HepG2 (cell line): ENCODE measurements around the gene RNLS. TPM values are rescaled to one million over a fixed set of nuclear protein-coding genes. Genes with fewer than 3 reads are reported as not detected.

Source experiments
- ATAC-seq: fragments of 200-7000 bp; cut with Tn5 transposase; 3 replicates; pipeline ENCODE4 v1.9.1; 2020; ENCODE audit warnings: mild to moderate bottlenecking, moderate library complexity
- BruUV-seq: library from RNA; stranded (reverse); fragments of 400-500 nt; replicated peaks from 2 replicates; lab custom pipeline; 2021; lab: Mats Ljungman, UMichigan
- CTCF ChIA-PET: fragments of 300-600 bp; formaldehyde crosslinking; extraction: SDS; loops from one replicate; lab custom pipeline; 2021; ENCODE audit warnings: low total read pairs, inconsistent platforms, low intra/inter-chr PET ratio; lab: Yijun Ruan, JAX
- POLR2A ChIA-PET: fragments of 350-600 bp; sonication (Branson Sonifier 250); formaldehyde crosslinking; loops from one replicate; lab custom pipeline; 2020; ENCODE audit warnings: antibody characterized with exemption, inconsistent platforms; lab: Yijun Ruan, JAX
- DNase-seq: peaks from one replicate; pipeline ENCODE4 v3.0.0-alpha.2; 2015; ENCODE audit warnings: low spot score
- FAIRE-seq: peaks from 3 replicates; lab custom pipeline; 2011; peaks lifted over from hg19 to GRCh38; lab: Jason Lieb, UNC
- H2AFZ ChIP-seq: one replicate; pipeline ENCODE4 v1.6.1; 2011; ENCODE audit warnings: low read length, inconsistent platforms
- H3K27ac ChIP-seq: fragments of 300-600 bp; 3 replicates; pipeline ENCODE4 v1.8.0; 2011; ENCODE audit warnings: mixed run types, mild to moderate bottlenecking, mixed read lengths, low read length, inconsistent platforms; ENCODE audit not compliant: insufficient read depth; ENCODE audit errors: extremely low read length
- H3K27me3 ChIP-seq, 2 experiments: fragments of 200-600 bp in 1 of 2; 2 replicates in 1 of 2; 3 replicates in 1 of 2; pipeline versions ENCODE4 v1.6.0 to v1.8.0; 2011; ENCODE audit warnings: low read length in 2 of 2, mild to moderate bottlenecking in 2 of 2, moderate library complexity in 2 of 2, inconsistent platforms in 1 of 2; ENCODE audit not compliant: insufficient read depth in 2 of 2, control insufficient read depth in 1 of 2
- H3K36me3 ChIP-seq, 2 experiments: fragments of 200-600 bp in 1 of 2; replicated peaks in 1 of 2; 2 replicates in 1 of 2; 3 replicates in 1 of 2; pipeline versions ENCODE4 v1.5.1 to v1.8.0; 2011; ENCODE audit warnings: low read length in 2 of 2, inconsistent platforms in 1 of 2; ENCODE audit not compliant: insufficient read depth in 2 of 2, control insufficient read depth in 1 of 2
- H3K4me1 ChIP-seq: 2 replicates; pipeline ENCODE4 v1.5.1; 2012; ENCODE audit warnings: low read length, inconsistent platforms; ENCODE audit not compliant: insufficient read depth
- H3K4me2 ChIP-seq: 2 replicates; pipeline ENCODE4 v1.6.0; 2011; ENCODE audit warnings: low read depth, low read length, inconsistent platforms
- H3K4me3 ChIP-seq, 3 experiments: fragments of 200-600 bp in 1 of 3; sonication (generic), shearing (Covaris generic) in 1 of 3; replicated peaks in 1 of 3; 2 replicates each; pipeline ENCODE4 v1.5.1; 2011 to 2016; ENCODE audit warnings: low read length in 3 of 3, inconsistent platforms in 2 of 3, low read depth in 2 of 3, mild to moderate bottlenecking in 2 of 3, control low read depth in 1 of 3, mixed read lengths in 1 of 3; ENCODE audit not compliant: insufficient read depth in 1 of 3
- H3K79me2 ChIP-seq: one replicate; pipeline ENCODE4 v1.6.1; 2011; ENCODE audit warnings: low read length, inconsistent platforms; ENCODE audit not compliant: insufficient read depth
- H3K9ac ChIP-seq: 2 replicates; pipeline ENCODE4 v1.6.0; 2011; ENCODE audit warnings: mild to moderate bottlenecking, low read depth, low read length, inconsistent platforms; ENCODE audit not compliant: insufficient read depth
- H3K9me3 ChIP-seq: 2 replicates; pipeline ENCODE4 v1.5.1; 2012; ENCODE audit warnings: mild to moderate bottlenecking, low read length
- H4K20me1 ChIP-seq: 2 replicates; pipeline ENCODE4 v1.6.0; 2011; ENCODE audit warnings: inconsistent platforms, mild to moderate bottlenecking, low read length, moderate library complexity; ENCODE audit not compliant: insufficient read depth
- ATAD3A ChIP-seq: sonication (generic); formaldehyde crosslinking; IDR thresholded peaks from 2 replicates; pipeline ENCODE4 v1.4.0; 2020; ENCODE audit warnings: missing genetic modification reagents
- EHMT2 ChIP-seq: fragments of 200-600 bp; sonication (generic); IDR thresholded peaks from 2 replicates; pipeline ENCODE4 v1.7.0; 2017; ENCODE audit warnings: antibody characterized with exemption, low read depth, low read length, borderline replicate concordance
- GATA4 ChIP-seq: sonication (generic); IDR thresholded peaks from 2 replicates; pipeline ENCODE4 v1.6.1; 2016; ENCODE audit warnings: antibody characterized with exemption, low read depth, borderline replicate concordance
- GZF1 ChIP-seq: sonication (generic); formaldehyde crosslinking; IDR thresholded peaks from 2 replicates; pipeline ENCODE4 v1.5.1; 2020; ENCODE audit warnings: mild to moderate bottlenecking, missing genetic modification reagents
- HMG20A ChIP-seq: IDR thresholded peaks from 2 replicates; pipeline ENCODE4 v1.6.1; 2016; ENCODE audit warnings: borderline replicate concordance
- HNRNPK ChIP-seq: fragments of 200-400 bp; formaldehyde crosslinking; IDR thresholded peaks from 2 replicates; pipeline ENCODE4 v1.6.1; 2018; ENCODE audit warnings: low read length, low read depth, moderate library complexity, mild to moderate bottlenecking; ENCODE audit not compliant: poor library complexity, severe bottlenecking
- NFE2 ChIP-seq: sonication (generic); formaldehyde crosslinking; IDR thresholded peaks from 2 replicates; pipeline ENCODE4 v1.4.0; 2020; ENCODE audit warnings: missing genetic modification reagents
- NPAS2 ChIP-seq: sonication (generic); formaldehyde crosslinking; IDR thresholded peaks from 2 replicates; pipeline ENCODE4 v1.8.0; 2022; ENCODE audit warnings: mild to moderate bottlenecking, missing genetic modification reagents, borderline replicate concordance
- POGK ChIP-seq: sonication (generic); formaldehyde crosslinking; conservative IDR thresholded peaks from 2 replicates; pipeline ENCODE4 v1.8.0; 2022; ENCODE audit warnings: mild to moderate bottlenecking, moderate library complexity, missing genetic modification reagents
- RFX5 ChIP-seq: IDR thresholded peaks from 2 replicates; pipeline ENCODE4 v1.6.1; 2011; ENCODE audit warnings: low read depth, low read length, improper control_type of control experiment
- SSRP1 ChIP-seq: IDR thresholded peaks from 2 replicates; pipeline ENCODE4 v1.6.1; 2016; ENCODE audit warnings: control low read depth
- STAT6 ChIP-seq: sonication (generic); formaldehyde crosslinking; IDR thresholded peaks from 2 replicates; pipeline ENCODE4 v1.4.0; 2020; ENCODE audit warnings: missing genetic modification reagents, mild to moderate bottlenecking, borderline replicate concordance
- TBP ChIP-seq: sonication (generic); formaldehyde crosslinking; IDR thresholded peaks from 2 replicates; pipeline ENCODE4 v1.5.0; 2020; ENCODE audit warnings: missing genetic modification reagents
- ZIK1 ChIP-seq: sonication (generic); formaldehyde crosslinking; IDR thresholded peaks from 2 replicates; pipeline ENCODE4 v1.5.0; 2020; ENCODE audit warnings: mild to moderate bottlenecking, low read depth, missing genetic modification reagents, borderline replicate concordance
- ZNF160 ChIP-seq: sonication (generic); formaldehyde crosslinking; IDR thresholded peaks from 2 replicates; pipeline ENCODE4 v1.8.0; 2022; ENCODE audit warnings: mild to moderate bottlenecking, inconsistent platforms, missing genetic modification reagents
- ZNF367 ChIP-seq: sonication (generic); formaldehyde crosslinking; IDR thresholded peaks from 2 replicates; pipeline ENCODE4 v1.4.0; 2020; ENCODE audit warnings: missing genetic modification reagents, borderline replicate concordance
- ZNF564 ChIP-seq: sonication (generic); formaldehyde crosslinking; IDR thresholded peaks from 2 replicates; pipeline ENCODE4 v1.8.1; 2023; ENCODE audit warnings: mild to moderate bottlenecking, missing genetic modification reagents
- ZNF687 ChIP-seq: sonication (generic); formaldehyde crosslinking; IDR thresholded peaks from 2 replicates; pipeline ENCODE4 v1.5.1; 2020; ENCODE audit warnings: mild to moderate bottlenecking, missing genetic modification reagents, moderate library complexity
- in situ Hi-C: cut with HindIII; loops from 2 replicates; pipeline ENCODE4 v1.10.0; 2017; ENCODE audit warnings: low pct_unique_long_range_greater_than_20kb; ENCODE audit not compliant: extremely low pct_ligation_motif_present
- intact Hi-C: fragments of 100-400 bp; cut with micrococcal nuclease; formaldehyde crosslinking; loops from one replicate; pipeline ENCODE4 v1.10.0; 2022; ENCODE audit not compliant: unreplicated experiment
- polyA plus RNA-seq, 8 experiments: library from polyadenylated mRNA; depleted of rRNA in 3 of 8; stranded (reverse) in 7 of 8; unstranded in 1 of 8; fragments of >200 nt; fragmentation: Illumina TruSeq in 4 of 8; extraction: Trizol in 4 of 8; gene quantifications; 2 replicates each; pipeline versions ENCODE4 v1.2.1 to v1.2.3, GENCODE V29; 2011 to 2016; ENCODE audit warnings: low read depth in 4 of 8, missing spikeins in 1 of 8, mixed read lengths in 1 of 8; ENCODE audit not compliant: insufficient read depth in 1 of 8
- total RNA-seq, 5 experiments: library from RNA; depleted of rRNA; stranded (reverse); fragments of >200 nt; fragmentation: Illumina TruSeq; extraction: Trizol; gene quantifications; 2 replicates each; pipeline ENCODE4 v1.2.3, GENCODE V29; 2016; ENCODE audit warnings: low read depth in 1 of 5

The RNLS gene
- total and polyA plus RNA-seq, 2 of the 13 experiments (the other 11 are each of a cell fraction or from before 2014, with no cell fraction given), result not detected

- TF ChIP-seq ZNF367 (no peak), NPAS2 (no peak), STAT6 (CRISPR knock-in tag) (no peak), GZF1 (no peak), ZIK1 (CRISPR knock-in tag) (no peak), TBP (CRISPR knock-in tag) (no peak), ATAD3A (no peak), ZNF160 (CRISPR knock-in tag) (no peak), POGK (CRISPR knock-in tag) (no peak)
Observed at GRCh38 chr10:88424881-88425280, 158.2 kb downstream of the RNLS start (continued).

- in situ Hi-C loops, result no loop called here
- Histone ChIP-seq H3K79me2 (no peaks in the 10 kb centered on the region), H2AFZ (no peak overlapping the region), H3K36me3 (no peaks in the 10 kb centered on the region), H3K27ac (no peak overlapping the region), H3K9me3 (no peaks in the 10 kb centered on the region), H3K9ac (no peak overlapping the region), H3K4me2 (no peak overlapping the region), H3K27me3 (no peaks in the 10 kb centered on the region), H4K20me1 (no peaks in the 10 kb centered on the region), H3K4me1 (no peaks in the 10 kb centered on the region), H3K4me3 (no peak overlapping the region)
- intact Hi-C loops, result no loop called here
- no TSS peak for BruUV-seq
- ChIA-PET POLR2A (no interaction called here), CTCF (no interaction called here)
- no peak for DNase-seq
- no peak for FAIRE-seq
- ATAC-seq, result no peak
- no peak for TF ChIP-seq ZNF564 (CRISPR knock-in tag)
- TF ChIP-seq SSRP1 (CRISPR knock-in tag), result no peak
- no peak for TF ChIP-seq RFX5
- no peak for TF ChIP-seq EHMT2
- no peak for TF ChIP-seq HNRNPK
- no peak for TF ChIP-seq GATA4
- TF ChIP-seq ZNF687 (CRISPR knock-in tag), result no peak
- no peak for TF ChIP-seq ATAD3A
- no peak for TF ChIP-seq NFE2 (CRISPR knock-in tag)
- TF ChIP-seq HMG20A (CRISPR knock-in tag), result no peak
Observed at GRCh38 chr10:88423732-88424131, 159.4 kb downstream of the RNLS start.
